ENCODE measurements around the gene IL25.

DNA sequence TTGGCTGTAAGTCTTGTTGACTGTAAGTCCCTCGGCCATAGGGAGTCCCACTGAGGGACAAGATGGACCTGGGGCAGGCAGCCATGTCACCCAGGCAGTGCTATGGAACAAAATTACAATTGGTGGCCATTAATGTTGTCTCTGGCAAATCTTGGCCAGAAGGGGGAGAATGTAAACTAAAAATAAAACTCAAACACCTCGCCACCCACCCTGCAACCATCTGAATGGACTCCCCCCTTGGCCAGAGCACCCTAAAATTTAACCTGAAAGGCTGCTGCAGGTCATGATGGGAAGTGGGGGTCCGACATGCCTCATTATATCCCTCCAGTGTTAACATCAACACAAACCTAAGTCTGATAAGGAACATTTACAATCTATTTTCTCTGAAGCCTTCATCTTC, 28.1 kb upstream of the IL25 start:
- TF ChIP-seq, protein P1, sequence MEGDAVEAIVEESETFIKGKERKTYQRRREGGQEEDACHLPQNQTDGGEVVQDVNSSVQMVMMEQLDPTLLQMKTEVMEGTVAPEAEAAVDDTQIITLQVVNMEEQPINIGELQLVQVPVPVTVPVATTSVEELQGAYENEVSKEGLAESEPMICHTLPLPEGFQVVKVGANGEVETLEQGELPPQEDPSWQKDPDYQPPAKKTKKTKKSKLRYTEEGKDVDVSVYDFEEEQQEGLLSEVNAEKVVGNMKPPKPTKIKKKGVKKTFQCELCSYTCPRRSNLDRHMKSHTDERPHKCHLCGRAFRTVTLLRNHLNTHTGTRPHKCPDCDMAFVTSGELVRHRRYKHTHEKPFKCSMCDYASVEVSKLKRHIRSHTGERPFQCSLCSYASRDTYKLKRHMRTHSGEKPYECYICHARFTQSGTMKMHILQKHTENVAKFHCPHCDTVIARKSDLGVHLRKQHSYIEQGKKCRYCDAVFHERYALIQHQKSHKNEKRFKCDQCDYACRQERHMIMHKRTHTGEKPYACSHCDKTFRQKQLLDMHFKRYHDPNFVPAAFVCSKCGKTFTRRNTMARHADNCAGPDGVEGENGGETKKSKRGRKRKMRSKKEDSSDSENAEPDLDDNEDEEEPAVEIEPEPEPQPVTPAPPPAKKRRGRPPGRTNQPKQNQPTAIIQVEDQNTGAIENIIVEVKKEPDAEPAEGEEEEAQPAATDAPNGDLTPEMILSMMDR (IDR thresholded peaks at IDR 0.05): no peak
- TF ChIP-seq EP300 (IDR thresholded peaks at IDR 0.05): no peak

Data from ovary (tissue), 3 donors.